Renal pelvis (tissue), 4 donors: ENCODE results near the gene TTLL5. TPM values are rescaled to one million over a fixed set of nuclear protein-coding genes. Genes with fewer than 3 reads are reported as not detected.

ENCODE experiments used
- DNase-seq: peaks from one replicate; pipeline ENCODE4 v3.0.0-alpha.2; 2013
- polyA plus RNA-seq, 3 donors: library from polyadenylated mRNA; unstranded; fragments of 120-200 nt; gene quantifications; one replicate each; pipeline ENCODE4 v1.2.1, GENCODE V29; 2013; ENCODE audit not compliant: insufficient read length in 3 of 3

The TTLL5 gene
- polyA plus RNA-seq, 3 donors: 27.6 to 37.4 (median 33.7) TPM

- no peak for DNase-seq
Observed at GRCh38 chr14:75727124-75727523, 66.1 kb downstream of the TTLL5 start.

GRCh38 chr14:75732888-75733287 is 71.8 kb downstream of the TTLL5 start:
- no peak for DNase-seq

GRCh38 chr14:75734854-75735253 is 73.8 kb downstream of the TTLL5 start:
- DNase-seq: no peak

- no peak for DNase-seq
Observed at GRCh38 chr14:75736845-75737485, 75.9 kb downstream of the TTLL5 start.

GRCh38 chr14:75738192-75738591 is 77.1 kb downstream of the TTLL5 start:
- DNase-seq: no peak

GRCh38 chr14:75742867-75743266 is 81.8 kb downstream of the TTLL5 start:
- no peak for DNase-seq

GRCh38 chr14:75747899-75748298 is 86.9 kb downstream of the TTLL5 start:
- DNase-seq: no peak

GRCh38 chr14:75748336-75748735 is 87.3 kb downstream of the TTLL5 start:
- no peak for DNase-seq

- DNase-seq: no peak
Observed at GRCh38 chr14:75751296-75751695, 90.2 kb downstream of the TTLL5 start.

GRCh38 chr14:75752086-75752485 is 91.0 kb downstream of the TTLL5 start:
- no peak for DNase-seq

- no peak for DNase-seq
Observed at GRCh38 chr14:75752907-75753594, 92.0 kb downstream of the TTLL5 start.

GRCh38 chr14:75753696-75754095 is 92.7 kb downstream of the TTLL5 start:
- no peak for DNase-seq

- no peak for DNase-seq
Observed at GRCh38 chr14:75757644-75758402, 96.8 kb downstream of the TTLL5 start.

- no peak for DNase-seq
Observed at GRCh38 chr14:75764020-75764419, 103.0 kb downstream of the TTLL5 start.

GRCh38 chr14:75769047-75769685 is 108.1 kb downstream of the TTLL5 start:
- DNase-seq: no peak

- no peak for DNase-seq
Observed at GRCh38 chr14:75770635-75771034, 109.6 kb downstream of the TTLL5 start.

GRCh38 chr14:75771595-75771994 is 110.5 kb downstream of the TTLL5 start:
- DNase-seq: no peak

GRCh38 chr14:75773046-75773445 is 112.0 kb downstream of the TTLL5 start:
- no peak for DNase-seq

- DNase-seq: no peak
Observed at GRCh38 chr14:75781096-75781495, 120.0 kb downstream of the TTLL5 start.

GRCh38 chr14:75783184-75783583 is 122.1 kb downstream of the TTLL5 start:
- no peak for DNase-seq

GRCh38 chr14:75783602-75784313 is 122.7 kb downstream of the TTLL5 start:
- DNase-seq: no peak

GRCh38 chr14:75784314-75784686 is 123.3 kb downstream of the TTLL5 start:
- DNase-seq: no peak
